Hepatocyte (in vitro differentiated cells): ENCODE data around the gene FERMT1.

Source experiments
- EZH2 ChIP-seq: fragments of 200-600 bp; sonication (generic); IDR thresholded peaks from 2 replicates; pipeline ENCODE4 v1.6.1; 2016; ENCODE audit warnings: antibody characterized with exemption, mild to moderate bottlenecking, borderline replicate concordance
- EZH2phosphoT487 ChIP-seq: fragments of 200-600 bp; sonication (generic); IDR thresholded peaks from one replicate; pipeline ENCODE4 v1.6.1; 2018; ENCODE audit warnings: antibody characterized with exemption, mild to moderate bottlenecking, low read depth, moderate library complexity; ENCODE audit not compliant: unreplicated experiment, severe bottlenecking
- TF ChIP-seq, protein P1 (sequence below): fragments of 200-600 bp; sonication (generic); IDR thresholded peaks from 2 replicates; pipeline ENCODE4 v1.5.1; 2016; ENCODE audit warnings: antibody characterized with exemption, mild to moderate bottlenecking; ENCODE audit not compliant: poor library complexity

- TF ChIP-seq, protein P1, sequence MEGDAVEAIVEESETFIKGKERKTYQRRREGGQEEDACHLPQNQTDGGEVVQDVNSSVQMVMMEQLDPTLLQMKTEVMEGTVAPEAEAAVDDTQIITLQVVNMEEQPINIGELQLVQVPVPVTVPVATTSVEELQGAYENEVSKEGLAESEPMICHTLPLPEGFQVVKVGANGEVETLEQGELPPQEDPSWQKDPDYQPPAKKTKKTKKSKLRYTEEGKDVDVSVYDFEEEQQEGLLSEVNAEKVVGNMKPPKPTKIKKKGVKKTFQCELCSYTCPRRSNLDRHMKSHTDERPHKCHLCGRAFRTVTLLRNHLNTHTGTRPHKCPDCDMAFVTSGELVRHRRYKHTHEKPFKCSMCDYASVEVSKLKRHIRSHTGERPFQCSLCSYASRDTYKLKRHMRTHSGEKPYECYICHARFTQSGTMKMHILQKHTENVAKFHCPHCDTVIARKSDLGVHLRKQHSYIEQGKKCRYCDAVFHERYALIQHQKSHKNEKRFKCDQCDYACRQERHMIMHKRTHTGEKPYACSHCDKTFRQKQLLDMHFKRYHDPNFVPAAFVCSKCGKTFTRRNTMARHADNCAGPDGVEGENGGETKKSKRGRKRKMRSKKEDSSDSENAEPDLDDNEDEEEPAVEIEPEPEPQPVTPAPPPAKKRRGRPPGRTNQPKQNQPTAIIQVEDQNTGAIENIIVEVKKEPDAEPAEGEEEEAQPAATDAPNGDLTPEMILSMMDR, result no peak
- TF ChIP-seq EZH2, result no peak
- no peak for TF ChIP-seq EZH2phosphoT487
Observed at GRCh38 chr20:6116758-6117157, 6.1 kb downstream of the FERMT1 start.
